Measurements from ENCODE around the gene UBALD2. TPM values are rescaled to one million over a fixed set of nuclear protein-coding genes. Genes with fewer than 3 reads are reported as not detected.

The UBALD2 gene
- total RNA-seq (2022; extraction: Qiagen RNA extraction; ENCODE audit: low read depth), result 49.9 to 93.6 TPM (median 74.1 TPM) in 5 replicates

DNA sequence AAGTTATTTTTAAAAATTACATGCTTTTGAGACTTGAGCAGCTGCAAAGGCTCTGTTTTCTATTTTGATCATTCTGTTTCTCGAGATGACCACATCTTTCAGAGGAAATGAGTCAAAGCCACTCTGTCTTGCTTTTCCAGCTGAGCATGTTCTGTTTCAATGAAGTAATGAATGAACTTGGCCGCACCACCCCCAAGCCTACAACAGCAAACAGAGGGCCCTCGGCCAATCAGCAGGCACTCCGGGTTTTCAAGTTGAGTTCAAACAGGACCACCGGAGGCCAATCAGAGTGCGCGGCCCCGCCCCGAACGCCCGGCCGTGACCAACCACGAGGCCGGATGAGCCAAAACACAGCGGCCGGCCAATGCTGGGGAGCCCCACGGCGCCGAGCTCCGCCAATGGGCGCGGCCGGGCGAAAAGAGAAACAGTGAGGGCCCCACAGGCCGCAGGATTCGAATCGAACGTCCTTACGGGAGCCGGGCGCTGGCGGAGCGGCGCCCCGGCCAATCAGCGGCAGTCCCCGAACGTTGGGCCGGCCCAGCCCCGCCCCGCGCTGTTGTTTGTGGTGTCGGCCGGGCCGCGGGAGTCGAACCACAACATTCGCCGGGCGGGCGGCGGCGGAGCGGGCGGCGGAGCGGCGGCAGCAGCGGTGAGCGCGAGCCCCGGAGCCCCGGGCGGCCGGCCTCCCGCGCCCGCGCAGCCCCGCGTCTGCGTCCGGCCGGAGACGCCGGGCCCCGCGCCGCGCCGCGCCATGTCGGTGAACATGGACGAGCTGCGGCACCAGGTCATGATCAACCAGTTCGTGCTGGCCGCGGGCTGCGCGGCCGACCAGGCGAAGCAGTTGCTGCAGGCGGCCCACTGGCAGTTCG, at the start of gene UBALD2:
Gene UBALD2 (plus strand): TSS at position 594 of the 869 bp plus-strand sequence. CDS start 158 bp downstream, at position 752.

DNA sequence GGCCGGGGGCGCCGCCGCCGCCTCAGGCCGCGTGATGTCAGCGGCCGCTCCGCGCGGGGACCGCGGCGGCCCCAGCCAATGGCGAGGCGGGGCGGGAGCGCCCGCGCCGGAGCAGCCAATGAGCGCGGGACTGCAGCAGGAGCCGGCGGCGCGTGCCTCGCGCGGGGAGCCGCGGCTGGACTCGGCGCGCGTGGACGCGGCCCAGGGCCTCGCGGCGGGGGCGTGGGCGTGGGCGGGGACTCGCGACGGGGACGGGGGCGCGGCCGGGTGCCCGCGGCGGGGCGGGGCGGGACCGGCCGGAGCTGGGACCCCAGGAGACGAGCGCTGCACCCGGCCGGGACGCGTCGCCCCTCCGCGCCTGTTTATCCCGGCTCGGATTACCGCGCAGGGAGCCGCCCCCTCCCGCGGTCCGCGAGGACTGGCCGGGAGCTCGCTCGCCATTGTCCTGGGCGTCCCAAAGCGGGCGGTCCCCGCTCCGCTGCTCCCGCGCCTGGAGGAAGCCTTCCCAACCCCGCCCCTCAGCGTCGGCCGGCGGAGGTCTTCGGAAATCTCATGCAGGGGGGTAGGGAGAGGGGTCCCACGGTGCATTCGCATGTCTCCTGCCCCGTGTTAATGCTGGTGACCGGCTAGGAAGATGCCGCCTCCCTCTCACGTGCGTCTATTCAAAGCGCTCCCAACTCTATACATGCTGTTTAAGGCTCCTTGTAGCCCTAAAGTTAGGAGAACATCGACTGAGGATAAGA, 24.5 kb upstream of the UBALD2 start, which contains the start of gene RNF157:
Gene RNF157 (minus strand): TSS at position 33 of the 743 bp plus-strand sequence. CDS start 253 bp downstream, outside the sequence.

DNA sequence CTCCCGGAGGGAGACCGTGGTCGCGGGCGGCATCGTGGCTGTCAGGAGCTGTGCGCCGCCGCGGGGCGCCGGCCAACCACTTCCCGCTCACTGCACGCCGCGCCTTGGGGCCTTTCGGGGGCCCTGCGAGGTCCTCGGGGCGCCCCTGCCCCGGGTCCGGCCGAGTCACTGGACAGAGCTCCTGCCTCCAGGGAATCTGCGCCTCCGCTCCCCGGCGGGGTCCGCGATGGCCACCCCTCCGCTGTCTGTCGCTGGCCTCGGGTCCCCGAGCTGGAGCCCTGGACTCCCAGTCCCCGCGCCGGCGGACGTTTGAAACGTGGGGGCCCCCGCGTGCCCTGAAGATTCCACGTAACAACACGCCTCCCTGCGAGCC, 42.8 kb downstream of the UBALD2 start, which contains the start of gene QRICH2:
Gene QRICH2 (minus strand): TSS at position 311 of the 373 bp plus-strand sequence. CDS start 278 bp downstream, at position 33.

Other genes starting within 250 kb of the UBALD2 start
- gene EVPL, start 238.0 kb upstream of the UBALD2 start, total RNA-seq (2022; extraction: Qiagen RNA extraction; ENCODE audit: low read depth), result 11.3 to 17.7 TPM (median 16.7 TPM) in 5 replicates
- 80.0 to 91.6 TPM (median 81.8 TPM) in 5 replicates for gene SRP68, start 192.8 kb upstream of the UBALD2 start, total RNA-seq (2022; extraction: Qiagen RNA extraction; ENCODE audit: low read depth)
- gene GALR2, start 190.6 kb upstream of the UBALD2 start, total RNA-seq (2022; extraction: Qiagen RNA extraction; ENCODE audit: low read depth), result 0.87 to 1.8 TPM (median 1.4 TPM) in 5 replicates
- 0.07 to 0.51 TPM (median 0.27 TPM) in 5 replicates for gene ZACN, start 186.2 kb upstream of the UBALD2 start, total RNA-seq (2022; extraction: Qiagen RNA extraction; ENCODE audit: low read depth)
- 52.2 to 67.3 TPM (median 65.2 TPM) in 5 replicates for gene EXOC7, start 161.6 kb upstream of the UBALD2 start, total RNA-seq (2022; extraction: Qiagen RNA extraction; ENCODE audit: low read depth)
- gene FOXJ1, start 124.1 kb upstream of the UBALD2 start, total RNA-seq (2022; extraction: Qiagen RNA extraction; ENCODE audit: low read depth), result 0.19 to 0.42 TPM (median 0.37 TPM) in 5 replicates
- 4.5 to 8.0 TPM (median 6.0 TPM) in 5 replicates for gene RNF157, start 24.9 kb upstream of the UBALD2 start, total RNA-seq (2022; extraction: Qiagen RNA extraction; ENCODE audit: low read depth)
- 0.56 to 1.9 TPM (median 0.67 TPM) in 5 replicates for gene QRICH2, start 42.9 kb downstream of the UBALD2 start, total RNA-seq (2022; extraction: Qiagen RNA extraction; ENCODE audit: low read depth)
- gene PRPSAP1, start 88.6 kb downstream of the UBALD2 start, total RNA-seq (2022; extraction: Qiagen RNA extraction; ENCODE audit: low read depth), result 53.8 to 71.5 TPM (median 61.9 TPM) in 5 replicates
- 42.5 to 70.8 TPM (median 55.3 TPM) in 5 replicates for gene SPHK1, start 119.3 kb downstream of the UBALD2 start, total RNA-seq (2022; extraction: Qiagen RNA extraction; ENCODE audit: low read depth)
- gene UBE2O, start 187.8 kb downstream of the UBALD2 start, total RNA-seq (2022; extraction: Qiagen RNA extraction; ENCODE audit: low read depth), result 27.5 to 34.5 TPM (median 34.0 TPM) in 5 replicates
- gene AANAT, start 202.3 kb downstream of the UBALD2 start, total RNA-seq (2022; extraction: Qiagen RNA extraction; ENCODE audit: low read depth), result 0.38 to 0.74 TPM (median 0.57 TPM) in 4 of 5 replicates, not detected in the other
- gene RHBDF2, start 236.1 kb downstream of the UBALD2 start, total RNA-seq (2022; extraction: Qiagen RNA extraction; ENCODE audit: low read depth), result 50.2 to 69.1 TPM (median 61.3 TPM) in 5 replicates